Ureter (tissue), 1 donor: ENCODE data around the gene CSRNP3. TPM values are rescaled to one million over a fixed set of nuclear protein-coding genes. Genes with fewer than 3 reads are reported as not detected.

Experiments used
- DNase-seq: peaks from one replicate; pipeline ENCODE4 v3.0.0-alpha.2; 2020; ENCODE audit warnings: low spot score
- total RNA-seq: library from RNA; stranded (reverse); gene quantifications from one replicate; pipeline ENCODE4 v1.2.4, GENCODE V29; 2023
- donor health status: DM: yes; HTN: yes; CAD: no.

The CSRNP3 gene, protein sequence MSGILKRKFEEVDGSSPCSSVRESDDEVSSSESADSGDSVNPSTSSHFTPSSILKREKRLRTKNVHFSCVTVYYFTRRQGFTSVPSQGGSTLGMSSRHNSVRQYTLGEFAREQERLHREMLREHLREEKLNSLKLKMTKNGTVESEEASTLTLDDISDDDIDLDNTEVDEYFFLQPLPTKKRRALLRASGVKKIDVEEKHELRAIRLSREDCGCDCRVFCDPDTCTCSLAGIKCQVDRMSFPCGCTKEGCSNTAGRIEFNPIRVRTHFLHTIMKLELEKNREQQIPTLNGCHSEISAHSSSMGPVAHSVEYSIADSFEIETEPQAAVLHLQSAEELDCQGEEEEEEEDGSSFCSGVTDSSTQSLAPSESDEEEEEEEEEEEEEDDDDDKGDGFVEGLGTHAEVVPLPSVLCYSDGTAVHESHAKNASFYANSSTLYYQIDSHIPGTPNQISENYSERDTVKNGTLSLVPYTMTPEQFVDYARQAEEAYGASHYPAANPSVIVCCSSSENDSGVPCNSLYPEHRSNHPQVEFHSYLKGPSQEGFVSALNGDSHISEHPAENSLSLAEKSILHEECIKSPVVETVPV
- total RNA-seq, result 6.4 TPM

DNA sequence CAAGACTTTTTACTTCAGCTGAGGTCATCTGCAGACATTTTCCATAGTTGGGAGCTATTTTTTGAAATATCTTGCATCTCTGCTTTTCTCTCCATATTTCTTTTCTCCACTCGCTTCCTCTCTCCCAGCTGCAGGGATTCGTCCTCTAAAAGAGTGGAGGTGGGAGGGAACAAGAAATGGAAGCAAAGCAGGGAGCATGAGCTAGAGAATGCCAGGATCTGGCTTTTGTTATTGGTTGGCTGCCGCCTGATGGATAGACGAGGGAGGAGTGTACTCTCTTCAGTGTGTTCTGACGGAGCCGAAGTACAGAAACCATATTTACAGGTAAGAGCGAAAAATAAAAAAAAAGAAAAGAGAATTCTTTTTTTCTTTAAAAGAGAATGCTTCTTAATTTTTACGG lies at the start of gene CSRNP3:
TSS of gene CSRNP3 (plus strand) at position 282 of the 400 bp plus-strand sequence. CDS start 125,368 bp downstream, outside the sequence.
- peak; percentile 58 for DNase-seq

DNA sequence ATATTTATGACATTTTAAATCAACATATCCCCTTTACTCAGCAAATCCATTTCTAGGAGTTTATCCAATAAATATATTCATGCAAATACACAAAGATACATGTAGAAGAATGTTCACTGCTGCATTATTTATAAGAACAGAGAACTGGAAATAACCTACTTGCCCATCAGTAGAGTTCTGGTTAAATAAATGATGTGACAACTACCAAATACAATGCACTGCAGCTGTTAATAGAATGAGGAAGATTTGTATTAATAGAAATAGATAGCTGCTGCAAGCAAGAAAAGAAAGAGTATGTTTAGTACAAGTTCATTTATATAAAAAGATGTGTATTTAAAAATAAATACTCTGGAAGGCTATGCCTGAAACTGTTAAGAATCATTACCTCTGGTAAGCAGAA lies 49.3 kb upstream of the CSRNP3 start:
- DNase-seq, result no peak

DNA sequence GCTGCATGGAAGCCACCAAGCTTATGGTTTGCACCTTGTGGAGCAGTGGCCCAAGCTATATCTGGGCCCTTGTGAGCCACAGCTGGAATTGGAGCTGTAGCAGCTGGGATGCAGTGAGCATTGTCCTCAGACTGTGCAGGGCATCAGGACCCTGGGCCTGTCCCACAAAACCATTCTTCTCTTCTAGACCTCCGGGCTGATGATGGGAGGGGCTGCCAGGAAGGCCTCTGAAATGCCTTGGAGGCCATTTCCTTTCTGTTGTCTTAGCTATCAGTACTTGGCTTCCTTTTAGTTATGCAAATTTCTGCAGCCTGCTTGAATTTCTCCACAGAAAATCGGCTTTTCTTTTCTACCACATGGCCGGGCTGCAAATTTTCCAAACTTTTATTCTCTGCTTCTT lies 46.4 kb upstream of the CSRNP3 start:
- no peak for DNase-seq

DNA sequence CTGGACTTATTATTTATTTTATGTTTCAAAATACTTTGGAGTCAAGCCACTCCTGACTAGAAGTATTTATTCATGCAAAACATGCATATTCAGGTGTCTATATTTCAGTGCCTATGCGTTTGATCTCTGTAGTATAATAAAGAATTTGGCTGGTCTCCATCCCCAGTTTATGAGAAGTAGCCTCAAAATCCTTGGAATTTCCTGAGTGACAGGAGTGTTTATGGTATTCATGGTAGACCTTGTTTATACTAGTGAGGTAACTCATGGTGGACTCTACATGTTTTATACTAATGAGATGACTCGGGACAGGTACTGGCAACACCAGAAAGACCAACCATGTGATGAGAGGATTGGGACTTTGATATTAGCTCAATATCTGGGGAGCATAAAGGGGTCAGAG lies 43.9 kb upstream of the CSRNP3 start:
- no peak for DNase-seq

DNA sequence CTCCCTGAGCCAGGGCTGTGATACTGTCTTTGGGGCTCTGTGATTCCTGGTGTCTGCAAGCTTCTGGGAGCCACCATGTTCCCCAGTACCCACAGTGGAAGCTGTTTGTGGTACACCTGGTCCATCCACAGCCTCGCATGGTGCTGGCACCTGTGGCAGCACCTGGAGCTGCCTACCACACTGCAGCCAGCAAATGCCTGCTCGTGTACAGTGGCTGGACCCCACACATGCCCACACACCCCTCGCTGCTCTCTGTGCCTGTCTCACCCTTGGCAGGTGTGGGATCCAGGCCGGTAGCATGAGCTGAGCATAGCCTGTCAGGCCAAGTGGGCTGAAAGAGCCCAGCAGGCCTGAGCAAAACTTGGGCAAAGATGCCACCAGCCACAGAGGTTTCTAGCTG lies 41.8 kb upstream of the CSRNP3 start:
- DNase-seq, result no peak

DNA sequence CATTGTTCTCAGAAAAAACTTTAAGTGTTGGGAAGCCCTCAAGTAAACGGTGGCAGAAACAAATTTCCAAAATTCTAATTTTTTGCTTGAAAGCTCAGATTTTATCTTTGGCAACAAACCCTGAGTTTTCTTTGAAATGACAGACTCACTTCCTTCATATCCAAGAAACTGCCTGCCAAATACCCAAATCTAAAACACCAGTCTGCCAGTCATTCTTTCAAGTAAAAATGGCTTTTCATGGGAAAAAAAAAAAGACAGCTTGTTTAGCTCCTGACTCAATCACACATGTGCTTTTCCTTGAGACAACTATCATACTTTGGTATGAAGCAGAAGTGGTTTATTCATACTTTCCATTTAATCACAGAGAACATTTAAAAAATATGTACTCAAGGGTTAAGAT lies 40.6 kb upstream of the CSRNP3 start:
- DNase-seq, result no peak

DNA sequence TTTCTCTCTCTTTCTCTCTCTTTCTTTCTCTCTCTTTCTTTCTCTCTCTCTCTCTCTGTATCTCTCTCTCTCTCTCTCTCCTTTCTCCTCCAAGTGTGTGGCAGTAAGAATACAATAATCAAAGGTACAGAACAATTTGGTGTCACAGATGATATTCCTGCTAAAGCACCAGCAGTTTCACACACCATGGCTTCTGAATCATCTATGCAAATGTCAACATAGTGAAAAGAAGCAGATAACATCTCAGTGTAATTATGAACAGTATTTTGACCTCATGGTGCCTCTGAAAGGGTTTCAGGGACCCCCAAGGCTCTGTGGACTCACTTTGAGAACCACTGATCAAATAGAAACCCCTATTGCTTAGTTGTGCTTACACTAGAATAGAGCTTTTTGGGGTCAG lies 38.5 kb upstream of the CSRNP3 start:
- no peak for DNase-seq

DNA sequence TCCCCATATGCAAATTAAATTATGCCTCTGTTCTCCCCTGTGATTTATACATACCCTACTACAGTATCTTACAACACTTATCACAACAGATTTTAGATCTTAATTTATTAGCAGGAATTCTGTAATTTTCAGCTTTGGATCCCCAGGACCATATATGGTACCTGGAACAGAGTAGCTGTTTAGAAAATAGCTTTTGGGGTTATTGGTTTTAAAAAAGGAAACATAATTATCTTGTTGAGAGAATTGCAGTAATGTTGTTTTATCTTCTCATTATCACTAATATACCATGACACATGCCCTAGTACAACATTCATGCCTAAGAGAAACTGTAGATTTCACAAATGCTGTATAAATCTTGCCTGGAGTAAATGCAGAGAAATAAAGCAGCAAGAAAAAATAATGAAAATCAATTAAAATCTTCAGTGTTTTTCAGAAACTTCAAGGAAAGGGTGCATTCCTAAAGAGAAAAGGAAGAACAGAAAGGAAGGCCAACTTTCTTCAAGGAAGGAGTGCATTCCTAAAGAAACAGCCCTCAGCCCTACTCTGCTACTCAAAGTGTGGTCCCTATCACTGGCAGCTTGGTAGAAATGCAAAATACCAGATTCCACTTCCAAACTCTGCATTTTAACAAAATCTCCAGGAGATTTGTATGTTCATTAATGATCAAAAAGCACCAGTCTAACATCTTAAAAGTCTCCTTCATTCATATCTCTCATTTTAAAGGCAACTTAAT lies 37.1 kb upstream of the CSRNP3 start:
- DNase-seq, result no peak

DNA sequence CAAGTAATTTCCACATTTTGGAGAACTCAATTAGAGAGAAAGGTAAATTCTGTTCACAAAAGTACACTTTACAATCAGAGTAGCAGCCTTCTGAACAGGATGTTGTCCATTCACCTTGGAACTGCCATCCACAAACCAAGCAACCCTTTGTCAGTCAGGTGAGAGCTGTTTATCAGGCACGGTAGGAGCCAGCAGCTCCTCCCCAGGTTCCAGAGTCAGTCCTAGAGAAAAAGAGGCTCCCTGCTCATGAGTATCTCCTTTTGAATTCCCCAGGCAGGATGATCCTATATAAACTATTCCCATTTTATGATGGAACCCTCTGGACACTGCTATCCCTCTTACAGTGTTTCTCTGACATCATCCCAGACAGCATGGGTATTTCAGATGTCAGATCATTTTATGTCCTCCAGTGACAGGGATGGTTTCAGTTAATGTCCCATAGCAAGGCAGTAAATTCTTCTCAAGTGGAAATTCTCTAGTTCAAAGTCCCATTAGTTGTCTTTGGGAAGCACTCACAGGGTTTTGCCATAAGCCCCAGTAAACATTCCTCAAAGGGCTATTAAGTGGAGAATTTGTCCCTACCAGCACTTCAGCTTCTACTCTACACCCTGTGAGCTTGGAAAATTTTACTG lies 34.5 kb upstream of the CSRNP3 start:
- no peak for DNase-seq

DNA sequence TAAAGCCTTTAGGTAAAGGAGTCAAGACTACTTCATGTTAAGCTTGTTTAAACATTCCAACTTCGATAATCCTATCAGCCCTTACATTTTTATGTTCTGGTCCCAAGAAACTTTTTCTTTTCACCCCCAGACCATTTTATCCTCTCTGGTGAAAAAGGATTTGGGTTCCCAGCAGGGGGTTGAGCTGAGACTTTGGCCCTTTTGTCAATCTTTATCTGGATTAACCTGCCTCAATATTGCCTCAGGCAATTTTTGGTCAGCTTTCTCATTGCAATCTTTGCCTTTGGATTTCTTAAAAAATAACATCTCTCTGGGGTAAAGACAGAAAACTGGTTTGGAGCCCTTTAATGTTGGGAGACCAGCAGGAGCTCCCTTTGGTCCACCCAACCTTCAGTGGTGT lies 33.9 kb upstream of the CSRNP3 start:
- no peak for DNase-seq

DNA sequence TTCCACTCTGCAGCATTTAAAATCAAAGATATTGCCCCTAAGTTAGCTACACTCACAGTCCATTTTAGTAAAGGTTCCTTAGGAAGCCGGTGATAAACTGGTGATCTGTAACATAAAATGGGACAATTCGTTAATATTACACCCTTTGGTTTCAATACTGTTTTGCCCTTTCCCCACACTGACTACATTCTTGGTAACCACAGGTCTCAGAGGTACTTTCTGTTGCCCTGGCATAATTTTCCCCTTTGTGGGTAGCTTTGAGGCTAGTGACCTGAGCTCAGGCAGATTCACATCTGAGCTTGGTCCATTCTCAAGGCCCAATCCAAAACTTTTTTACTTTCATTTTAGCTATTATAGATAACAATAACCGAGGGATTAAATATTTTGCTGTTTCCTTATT lies 32.9 kb upstream of the CSRNP3 start:
- no peak for DNase-seq

DNA sequence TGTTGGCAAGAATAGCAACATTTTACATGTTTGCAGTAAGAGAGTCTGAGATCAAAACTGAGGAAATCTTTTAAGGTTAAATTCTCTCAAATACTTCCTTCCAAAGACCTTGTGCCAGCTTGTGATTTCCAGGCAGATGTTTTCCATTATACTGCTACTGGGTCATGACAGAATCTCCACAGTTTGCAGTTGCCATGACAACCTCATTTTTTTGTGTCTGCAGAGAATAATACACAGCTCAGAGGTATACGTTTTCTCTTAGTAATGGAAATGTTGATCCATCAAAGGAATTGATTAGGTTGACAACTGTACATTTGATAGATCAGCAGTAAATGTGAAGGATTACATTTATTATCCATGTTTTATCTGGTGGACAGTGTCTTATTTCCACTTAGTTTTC lies 29.1 kb upstream of the CSRNP3 start:
- DNase-seq, result no peak

DNA sequence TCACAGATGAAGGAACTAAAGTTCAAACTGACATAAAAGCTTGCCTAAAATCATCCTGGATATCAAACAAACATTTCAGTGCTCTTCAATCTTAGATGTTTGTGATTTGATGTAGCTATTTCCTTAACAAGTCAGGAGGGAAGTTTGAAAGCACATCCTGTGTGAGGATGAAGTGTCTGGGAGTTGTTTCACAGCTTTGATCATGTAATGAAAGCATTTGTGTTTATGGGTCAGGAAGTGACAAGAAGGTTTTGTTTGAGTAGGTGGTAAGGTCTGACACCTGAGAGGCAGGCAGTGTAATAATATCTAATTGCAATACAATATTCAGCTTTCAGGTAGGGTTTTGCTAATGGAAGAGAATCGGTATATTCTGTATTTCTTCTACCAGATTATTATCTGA lies 26.0 kb upstream of the CSRNP3 start:
- DNase-seq, result no peak

DNA sequence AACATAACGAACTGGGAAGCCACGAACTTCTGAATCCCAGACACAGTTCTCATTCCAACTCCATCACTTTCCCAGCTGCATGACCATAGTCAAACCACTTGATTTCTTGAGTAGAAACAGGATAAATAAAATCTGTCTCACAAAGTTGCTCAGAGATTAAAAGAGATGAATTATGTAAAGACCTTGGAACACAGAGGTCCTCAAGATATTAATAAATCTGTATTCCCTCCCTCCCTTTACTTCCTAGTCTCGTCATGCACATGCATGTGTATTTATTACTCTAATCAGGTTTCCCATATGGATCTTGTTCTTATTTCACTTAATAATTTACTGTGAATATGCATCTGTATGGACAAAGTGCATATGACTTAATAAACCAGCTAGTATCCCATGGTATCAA lies 21.1 kb upstream of the CSRNP3 start:
- no peak for DNase-seq

DNA sequence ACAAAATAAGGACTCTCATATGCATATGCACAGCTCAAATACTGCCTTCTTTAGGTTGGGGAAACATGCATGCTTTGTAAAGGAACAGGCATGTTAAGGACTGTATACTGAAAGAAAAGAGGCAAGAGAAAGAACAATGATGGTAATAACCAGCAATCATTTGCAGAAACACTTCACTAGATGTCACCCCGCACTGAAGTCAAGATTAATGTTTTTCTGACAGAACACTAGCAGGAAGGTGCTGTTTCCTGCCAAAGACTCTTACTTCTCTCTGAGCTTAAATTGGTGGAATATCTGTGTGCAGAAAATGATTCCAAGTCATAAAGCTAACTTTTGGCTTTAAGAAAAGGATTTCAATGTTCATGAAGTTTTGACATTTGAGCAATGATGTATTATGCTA lies 19.3 kb upstream of the CSRNP3 start:
- DNase-seq, result no peak

DNA sequence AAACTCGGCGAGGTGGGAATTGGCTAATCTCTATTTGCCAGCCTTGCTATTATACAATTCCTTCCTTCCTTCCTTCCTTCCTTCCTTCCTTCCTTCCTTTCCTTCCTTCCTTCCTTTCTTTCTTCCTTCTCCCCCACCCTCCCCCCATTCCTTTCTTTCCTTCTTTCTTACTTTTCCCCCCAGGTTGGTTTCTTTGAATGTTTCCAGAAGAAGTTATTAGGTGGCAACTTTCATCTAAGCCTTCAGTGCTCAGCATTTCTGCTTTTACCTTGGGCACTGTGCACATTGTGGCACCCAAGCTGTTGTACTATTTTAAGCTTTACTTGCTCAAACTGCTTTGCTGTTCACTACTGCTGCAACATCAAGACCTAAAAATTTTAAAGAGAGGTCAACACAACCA lies 17.2 kb upstream of the CSRNP3 start:
- no peak for DNase-seq

DNA sequence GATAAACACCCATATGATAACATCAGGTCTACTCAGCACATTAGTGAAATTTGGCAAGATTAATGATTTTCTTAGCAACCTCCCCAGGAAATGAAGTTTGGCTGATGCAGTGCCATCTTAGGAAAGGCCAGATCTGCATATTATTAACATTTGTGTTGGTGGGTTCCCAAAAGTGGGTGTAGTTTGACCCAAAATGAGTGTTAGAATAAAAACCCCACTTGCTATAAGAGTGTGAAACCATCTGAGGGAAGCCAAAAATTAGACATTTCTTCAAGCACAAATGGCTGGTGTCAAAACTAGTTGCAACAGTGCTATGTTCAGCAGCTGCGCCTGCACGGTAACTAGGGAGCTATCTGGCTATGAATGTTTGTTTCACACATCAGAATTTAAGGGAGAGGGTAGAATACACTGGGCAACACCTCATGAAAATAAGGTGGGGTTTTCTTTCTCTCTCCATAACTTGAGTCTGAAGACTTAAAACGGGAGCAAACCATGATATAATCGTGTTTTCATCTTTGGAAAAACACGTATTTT lies 15.9 kb upstream of the CSRNP3 start:
- DNase-seq, result no peak

DNA sequence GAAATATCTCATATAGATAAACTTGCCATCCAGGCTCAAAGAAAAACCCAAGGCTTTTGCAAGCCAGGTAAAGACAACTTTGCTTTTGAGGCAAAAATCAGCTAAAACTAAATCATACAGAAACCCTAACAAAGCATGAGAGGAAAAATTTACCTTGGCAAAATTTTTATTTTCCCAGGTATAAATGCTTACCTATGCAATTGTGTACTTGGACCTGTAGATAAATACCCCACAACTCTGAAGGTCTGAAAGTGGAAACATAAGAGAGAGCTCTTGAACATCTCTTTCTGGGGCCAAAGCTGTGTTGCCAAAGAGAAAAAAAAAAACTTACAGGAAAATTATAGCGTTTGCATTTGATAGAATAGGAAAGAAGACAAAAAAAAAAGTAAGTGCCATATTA lies 14.6 kb upstream of the CSRNP3 start:
- no peak for DNase-seq

DNA sequence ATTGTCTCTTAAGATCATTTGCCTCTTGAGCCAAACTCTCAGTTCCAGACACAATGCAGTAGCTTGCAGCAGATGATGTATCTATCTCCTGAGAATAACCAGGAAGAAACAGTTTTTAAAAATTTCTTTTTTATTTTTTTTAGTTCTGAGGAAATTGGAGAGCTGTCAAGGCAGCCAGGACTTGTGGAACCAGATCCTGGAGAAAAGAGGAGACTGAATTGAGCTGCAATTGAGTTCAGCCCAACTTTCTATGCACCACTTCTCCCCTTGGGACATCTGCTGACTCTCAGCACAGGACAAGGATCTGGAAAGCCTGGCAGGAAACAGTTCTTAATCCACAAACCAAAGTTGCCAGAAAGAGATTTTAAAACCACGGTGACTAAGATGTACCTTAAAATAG lies 13.5 kb upstream of the CSRNP3 start:
- DNase-seq, result no peak

DNA sequence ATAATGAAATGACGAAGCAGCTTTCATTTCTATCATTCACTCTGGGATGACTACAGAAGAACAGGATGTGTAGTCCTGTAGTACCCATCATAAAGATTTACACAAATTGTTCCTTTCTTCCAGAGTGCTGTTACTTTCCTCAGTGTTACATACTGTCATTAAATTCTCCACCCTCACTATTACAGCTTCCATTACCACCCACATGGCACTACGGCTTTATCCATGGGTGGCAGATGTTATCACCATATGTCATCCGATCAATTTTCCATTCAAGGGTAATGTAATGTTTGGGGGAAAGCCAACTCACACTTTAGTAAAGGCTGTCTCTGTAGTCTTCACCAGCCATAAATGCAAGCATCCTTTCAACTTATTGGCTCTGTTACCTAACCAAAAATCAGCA lies 7.1 kb upstream of the CSRNP3 start:
- DNase-seq, result no peak

DNA sequence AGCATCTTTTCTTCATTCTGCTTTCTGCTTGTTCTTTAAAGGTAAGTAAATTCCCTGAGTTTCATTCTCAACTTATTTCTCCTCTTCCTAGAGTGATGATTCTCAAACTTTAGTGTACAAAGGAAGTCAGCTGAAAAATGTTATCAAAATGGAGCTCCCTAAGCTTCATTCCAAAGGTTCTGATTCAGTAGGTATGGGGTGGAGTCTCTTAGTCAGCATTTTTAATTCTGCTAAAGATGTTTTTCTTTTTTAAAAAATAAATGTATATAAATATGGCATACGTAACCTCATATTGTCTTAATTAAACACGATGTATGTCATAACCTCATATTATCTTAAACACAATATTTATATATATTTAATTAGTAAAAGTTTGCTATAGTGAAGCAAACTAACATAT lies 3.1 kb upstream of the CSRNP3 start:
- DNase-seq, result no peak

DNA sequence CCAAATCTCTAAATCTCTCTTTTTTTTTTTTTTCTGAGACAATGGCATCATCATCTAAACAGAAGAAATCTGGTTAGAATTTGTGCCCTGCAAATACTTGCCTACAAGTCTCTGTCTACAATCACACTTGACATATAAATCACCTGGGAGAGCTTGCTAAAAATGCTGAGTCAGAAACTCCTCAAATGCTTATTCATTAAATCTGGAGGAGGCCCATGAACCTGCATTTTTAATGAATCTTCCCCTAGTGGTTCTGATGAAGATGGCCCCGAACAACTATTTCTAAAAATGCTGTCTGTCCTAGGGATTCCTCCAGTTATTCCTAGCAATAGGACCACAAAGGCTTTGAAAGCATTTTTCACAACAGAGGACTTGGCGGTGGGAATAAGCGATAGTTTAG lies 1.6 kb upstream of the CSRNP3 start:
- no peak for DNase-seq
